Raji (cell line): ENCODE measurements around the gene EPHA10.

Experiments
- POLR2A ChIP-seq: IDR thresholded peaks from 2 replicates; pipeline ENCODE4 v1.6.1; 2011; ENCODE audit warnings: low read depth, low read length, control low read depth; ENCODE audit not compliant: insufficient read depth

EPHA10 gene

DNA sequence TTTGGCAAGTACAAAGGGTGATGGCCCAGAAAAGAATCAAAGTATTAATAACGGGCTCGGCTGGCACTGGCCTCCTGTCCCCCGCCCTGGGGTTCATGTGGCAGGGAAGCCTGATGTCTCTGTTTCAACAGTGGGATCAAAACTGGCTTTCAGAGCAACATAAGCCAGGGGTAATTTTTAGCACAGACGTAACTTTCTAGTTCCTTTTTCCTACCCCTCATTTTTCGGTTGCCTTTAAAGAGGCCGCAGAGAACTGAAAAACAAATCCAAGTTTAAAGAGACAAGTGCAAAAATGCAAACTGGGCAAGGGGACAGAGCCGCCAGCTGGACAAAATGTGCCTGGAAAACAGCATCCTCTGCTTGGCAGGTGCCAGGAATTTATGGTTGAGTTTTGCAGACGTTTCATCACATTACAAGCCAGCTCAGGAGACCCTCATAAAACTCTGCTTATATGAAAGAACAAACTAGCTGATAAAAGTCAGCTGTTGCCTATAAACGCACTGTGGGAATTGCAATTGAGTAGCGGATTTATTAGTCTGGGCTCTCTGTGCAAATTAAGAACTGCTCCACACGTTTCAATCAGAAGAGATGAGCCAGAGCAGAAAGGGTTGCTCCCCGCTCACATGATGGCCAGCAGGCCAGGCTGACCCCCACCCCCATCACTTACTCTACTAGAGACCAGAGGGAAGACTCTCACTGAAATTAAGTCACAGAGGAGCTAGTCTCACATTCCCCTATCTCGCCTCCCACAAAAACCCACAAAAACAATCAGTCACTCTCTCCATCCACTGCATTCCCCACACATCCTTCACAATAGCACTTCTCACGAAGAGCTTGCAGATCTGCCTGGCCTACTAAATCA lies 88.4 kb downstream of the EPHA10 start:
- TF ChIP-seq POLR2A, result no peak

DNA sequence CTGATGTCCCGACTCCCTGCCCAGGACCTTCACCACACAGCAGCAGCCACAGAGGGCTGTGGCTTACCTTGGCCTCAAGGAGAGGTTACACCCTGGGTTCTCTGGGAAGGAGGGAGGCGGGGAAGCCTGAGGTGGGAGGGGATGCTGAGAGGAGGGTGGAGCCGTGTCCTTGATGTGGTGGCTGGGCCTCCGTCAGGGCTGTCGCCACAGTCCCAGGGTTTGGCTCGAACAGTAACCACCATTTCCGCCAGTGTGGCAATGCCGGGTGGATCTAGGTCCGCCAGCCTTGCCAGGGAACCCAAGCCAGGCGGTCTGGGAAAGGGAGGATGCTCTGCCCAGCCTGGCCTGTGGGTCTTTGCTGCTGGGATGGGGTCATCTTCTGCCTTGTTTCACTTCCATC lies 91.0 kb downstream of the EPHA10 start:
- TF ChIP-seq POLR2A, result no peak

DNA sequence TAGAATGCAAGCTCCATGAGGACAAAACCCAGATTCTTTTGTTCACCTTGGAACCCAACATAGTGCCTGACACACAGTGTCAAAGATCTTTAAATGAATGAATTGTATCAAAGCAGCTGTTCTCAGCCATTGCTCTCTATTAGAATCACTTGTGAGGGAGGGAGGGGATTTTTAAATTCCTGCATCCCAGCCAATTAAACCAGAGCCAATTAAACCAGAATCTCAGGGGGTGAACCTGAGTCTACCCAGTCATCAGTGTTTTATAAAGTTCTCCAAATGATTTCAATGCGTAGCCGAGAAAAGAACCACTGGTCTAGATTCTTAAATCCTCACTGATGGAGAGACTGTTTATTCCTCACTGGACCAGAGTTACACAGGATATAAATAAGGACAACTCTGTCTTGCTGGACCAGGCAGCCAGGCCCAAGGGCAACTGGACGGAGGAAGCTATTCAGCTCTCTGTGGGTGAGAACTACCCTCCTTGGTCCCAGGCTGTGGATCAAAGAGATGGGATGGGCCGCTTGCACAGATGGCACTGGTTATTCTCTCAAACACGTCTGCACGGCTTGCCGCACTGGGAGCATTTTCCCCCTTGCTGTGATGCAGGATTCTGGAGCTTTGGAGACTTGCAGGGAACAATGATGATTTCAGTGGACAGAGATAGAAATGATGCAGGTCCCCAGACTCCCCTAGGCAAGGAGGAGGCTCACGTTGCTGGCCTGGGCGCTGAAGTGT lies 92.6 kb downstream of the EPHA10 start:
- TF ChIP-seq POLR2A, result no peak

- TF ChIP-seq POLR2A, result no peak
Observed at GRCh38 chr1:37671261-37671660, 93.7 kb downstream of the EPHA10 start.

DNA sequence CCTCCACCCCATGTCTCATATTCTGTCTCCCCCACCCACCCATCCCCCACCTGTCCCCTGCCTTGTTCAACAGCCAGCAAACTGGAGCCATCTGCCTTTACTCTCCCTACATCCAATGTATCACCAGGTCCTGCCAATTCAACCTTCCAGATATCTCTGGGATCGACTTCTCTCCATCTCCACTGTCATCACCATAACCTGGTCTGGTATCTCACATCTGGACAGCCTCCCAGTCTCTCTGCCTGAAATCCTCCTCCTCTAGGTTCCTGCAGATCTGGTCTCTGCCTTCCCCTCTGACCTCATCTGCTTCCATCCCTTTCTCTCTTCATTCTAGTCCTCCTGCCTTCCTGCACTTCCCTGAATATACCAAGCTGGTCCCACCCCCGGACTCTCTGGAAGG lies 94.8 kb downstream of the EPHA10 start:
- TF ChIP-seq POLR2A, result no peak

- TF ChIP-seq POLR2A, result no peak
Observed at GRCh38 chr1:37667023-37667671, 97.8 kb downstream of the EPHA10 start.

GRCh38 chr1:37666241-37666867 lies 98.6 kb downstream of the EPHA10 start:
- TF ChIP-seq POLR2A, result no peak
